ENCODE results near the gene DST. TPM values are rescaled to one million over a fixed set of nuclear protein-coding genes. Genes with fewer than 3 reads are reported as not detected.

DST gene
- total and polyA plus RNA-seq, 7 donors = 62.5 to 791 (median 495) TPM

GRCh38 chr6:56573624-56574023, 69.1 kb downstream of the DST start:
- H3K27me3 ChIP-seq = no peaks in the 10 kb centered on the region
- peaks cover 0 to 39% (median 4%) of the 10 kb centered on the region in 4 donors for H3K36me3 ChIP-seq
- no peak for DNase-seq
- intact Hi-C loops (cut with DNase I) = no loop called here
- 73 to 76% methylated on average over 2 of the region's 2 CpGs for WGBS, 2 donors
- no peak overlapping the region for H3K4me3 ChIP-seq
- TF ChIP-seq POLR2AphosphoS5 (IDR thresholded peaks at IDR 0.05) = no peak
- TF ChIP-seq POLR2A (IDR thresholded peaks at IDR 0.05) = no peak
- no peak for TF ChIP-seq CTCF (IDR thresholded peaks at IDR 0.05)
- TF ChIP-seq EP300 (IDR thresholded peaks at IDR 0.05) = no peak
- H3K27ac ChIP-seq = peak overlapping the region in 2 of 4 donors; percentile 69
- no peaks in the 10 kb centered on the region for H3K9me3 ChIP-seq
- peaks cover 0 to 54% (median 29%) of the 10 kb centered on the region in 4 donors for H3K4me1 ChIP-seq

GRCh38 chr6:56572788-56573471, 69.8 kb downstream of the DST start:
- Histone ChIP-seq H3K36me3 (peaks cover 0 to 38% (median 4%) of the 10 kb centered on the region in 4 donors), H3K9me3 (no peaks in the 10 kb centered on the region), H3K4me1 (peaks cover 0 to 55% (median 29%) of the 10 kb centered on the region in 4 donors), H3K4me3 (no peak overlapping the region), H3K27ac (peak overlapping the region in 3 of 4 donors; percentile 3 to 69 (median 69)), H3K27me3 (no peaks in the 10 kb centered on the region)
- intact Hi-C loops (cut with DNase I) = no loop called here
- 48 to 66% methylated on average over 3 of the region's 3 CpGs for WGBS, 2 donors
- DNase-seq = no peak
- TF ChIP-seq POLR2AphosphoS5 (IDR thresholded peaks at IDR 0.05) = peak; percentile 30 to 68 (median 44)
- no peak for TF ChIP-seq CTCF (IDR thresholded peaks at IDR 0.05)
- TF ChIP-seq EP300 (IDR thresholded peaks at IDR 0.05) = peak in 2 of 4 donors; percentile 41

- Histone ChIP-seq H3K36me3 (peaks cover 0 to 30% (median 4%) of the 10 kb centered on the region in 4 donors), H3K9me3 (no peaks in the 10 kb centered on the region), H3K4me3 (no peak overlapping the region), H3K4me1 (peaks cover 0 to 55% (median 29%) of the 10 kb centered on the region in 4 donors), H3K27ac (peak overlapping the region in 2 of 4 donors; percentile 47 to 69), H3K27me3 (no peaks in the 10 kb centered on the region)
- intact Hi-C loops (cut with DNase I) = no loop called here
- no peak for TF ChIP-seq POLR2A (IDR thresholded peaks at IDR 0.05)
- no peak for TF ChIP-seq EP300 (IDR thresholded peaks at IDR 0.05)
- TF ChIP-seq POLR2AphosphoS5 (IDR thresholded peaks at IDR 0.05) = no peak
- no peak for TF ChIP-seq CTCF (IDR thresholded peaks at IDR 0.05)
- WGBS, 2 donors = 81 to 91% methylated on average over 4 of the region's 4 CpGs
- no peak for DNase-seq
These were observed 71.1 kb downstream of the DST start for GRCh38 chr6:56571605-56572004.

GRCh38 chr6:56570413-56571359, 72.0 kb downstream of the DST start:
- no peak for DNase-seq
- H3K27ac ChIP-seq = peak overlapping the region in 2 of 4 donors; percentile 47 to 69
- H3K36me3 ChIP-seq = peaks cover 0 to 30% (median 4%) of the 10 kb centered on the region in 4 donors
- 49 to 63% methylated on average over 8 of the region's 8 CpGs for WGBS, 2 donors
- intact Hi-C loops (cut with DNase I) = no loop called here
- no peaks in the 10 kb centered on the region for H3K9me3 ChIP-seq
- no peak overlapping the region for H3K4me3 ChIP-seq
- H3K27me3 ChIP-seq = no peaks in the 10 kb centered on the region
- TF ChIP-seq CTCF (IDR thresholded peaks at IDR 0.05) = peak; percentile 24 to 56 (median 46)
- TF ChIP-seq POLR2A (IDR thresholded peaks at IDR 0.05) = no peak
- peaks cover 0 to 55% (median 29%) of the 10 kb centered on the region in 4 donors for H3K4me1 ChIP-seq
